ENCODE data around the gene TENM3. TPM values are rescaled to one million over a fixed set of nuclear protein-coding genes. Genes with fewer than 3 reads are reported as not detected.

TENM3 gene
- total RNA-seq, 2 donors from 2014 or later, result not detected

GRCh38 chr4:182823576-182823975, 580.4 kb downstream of the TENM3 start:
- Mint-ChIP-seq H3K36me3 (ENCODE audit: low read depth) (no peaks in the 10 kb centered on the region), H3K4me1 (peaks cover 9% of the 10 kb centered on the region), H3K4me3 (no peak overlapping the region), H3K27me3 (peaks cover 23% of the 10 kb centered on the region), H3K27ac (no peak overlapping the region)
- no peak for DNase-seq
- no peak for ATAC-seq
- H3K9me3 ChIP-seq (ENCODE audit: control insufficient read depth, low read length, poor library complexity, severe bottlenecking), result no peaks in the 10 kb centered on the region

GRCh38 chr4:182825003-182825402, 581.8 kb downstream of the TENM3 start:
- Mint-ChIP-seq H3K27ac (no peak overlapping the region), H3K4me1 (peaks cover 9% of the 10 kb centered on the region), H3K4me3 (no peak overlapping the region), H3K36me3 (ENCODE audit: low read depth) (no peaks in the 10 kb centered on the region), H3K27me3 (peaks cover 37% of the 10 kb centered on the region)
- ATAC-seq, result no peak
- no peaks in the 10 kb centered on the region for H3K9me3 ChIP-seq (ENCODE audit: control insufficient read depth, low read length, poor library complexity, severe bottlenecking)
- no peak for DNase-seq

DNA sequence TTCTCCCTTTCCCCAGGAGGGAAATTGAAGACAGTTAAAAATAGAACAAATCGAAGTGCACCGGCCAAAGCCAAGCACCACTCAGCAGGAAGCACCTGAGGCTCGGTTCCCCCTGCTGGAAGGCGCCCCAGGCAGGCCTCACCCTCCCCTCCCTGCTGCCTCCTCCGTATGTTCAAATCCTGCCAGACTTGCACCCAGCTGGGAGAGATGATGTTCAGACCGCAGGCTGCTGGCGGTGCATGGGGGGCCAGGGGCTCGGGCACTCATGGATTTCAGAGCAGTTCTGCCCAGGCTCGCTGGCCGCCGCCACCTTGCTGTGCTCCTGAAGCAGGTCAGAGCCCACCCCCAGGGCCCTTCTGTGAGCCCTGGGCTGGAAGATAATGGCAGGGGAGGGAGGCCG, 582.6 kb downstream of the TENM3 start:
- Mint-ChIP-seq H3K27me3 (peaks cover 45% of the 10 kb centered on the region), H3K27ac (no peak overlapping the region), H3K4me1 (peaks cover 9% of the 10 kb centered on the region), H3K36me3 (ENCODE audit: low read depth) (no peaks in the 10 kb centered on the region), H3K4me3 (no peak overlapping the region)
- no peak for ATAC-seq
- H3K9me3 ChIP-seq (ENCODE audit: control insufficient read depth, low read length, poor library complexity, severe bottlenecking), result no peaks in the 10 kb centered on the region
- no peak for DNase-seq

DNA sequence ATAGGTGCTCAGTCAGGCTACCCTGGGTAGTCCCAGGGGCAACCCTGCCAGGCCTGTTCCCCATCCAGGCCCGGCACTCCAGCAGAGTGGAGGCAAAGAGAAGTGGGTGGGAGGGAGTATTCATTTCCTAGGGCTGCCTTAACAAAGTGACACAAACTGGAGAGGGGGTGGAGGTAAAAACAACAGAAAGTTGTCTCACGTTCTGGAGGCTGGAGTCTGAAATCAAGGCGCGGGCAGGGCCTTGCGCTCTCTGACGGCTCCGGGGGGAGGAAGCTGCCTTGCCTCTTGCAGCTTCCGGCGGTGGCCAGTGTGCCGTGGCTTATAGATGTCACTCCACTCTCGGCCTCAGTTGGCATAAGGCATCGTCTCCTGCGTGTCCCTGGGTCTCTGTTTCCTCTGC, 583.2 kb downstream of the TENM3 start:
- Mint-ChIP-seq H3K27ac (no peak overlapping the region), H3K4me3 (no peak overlapping the region), H3K36me3 (ENCODE audit: low read depth) (no peaks in the 10 kb centered on the region), H3K4me1 (peaks cover 9% of the 10 kb centered on the region), H3K27me3 (peaks cover 50% of the 10 kb centered on the region)
- no peak for ATAC-seq
- H3K9me3 ChIP-seq (ENCODE audit: control insufficient read depth, low read length, poor library complexity, severe bottlenecking), result no peaks in the 10 kb centered on the region
- DNase-seq, result no peak

DNA sequence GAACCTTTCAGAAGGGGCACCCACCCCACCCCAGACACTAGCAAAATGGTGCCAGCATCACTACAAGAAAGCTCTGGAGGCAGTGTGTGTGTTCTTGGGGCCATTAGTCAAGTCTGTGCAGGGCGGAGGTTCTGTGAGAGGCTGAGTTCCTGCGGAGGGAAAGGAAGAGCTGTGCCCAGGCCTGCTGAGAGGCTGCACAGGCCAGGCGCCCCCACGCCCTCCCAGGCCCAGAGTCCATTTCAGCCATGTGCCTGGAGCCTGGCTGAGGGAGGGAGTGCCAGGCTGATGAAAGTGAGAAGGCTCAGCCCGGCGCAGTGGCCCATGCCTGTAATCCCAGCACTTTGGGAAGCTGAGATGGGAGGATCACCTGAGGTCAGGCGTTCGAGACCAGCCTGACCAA, 584.0 kb downstream of the TENM3 start:
- ATAC-seq (no peak), DNase-seq (no peak)
- Mint-ChIP-seq H3K4me1 (peaks cover 9% of the 10 kb centered on the region), H3K36me3 (ENCODE audit: low read depth) (no peaks in the 10 kb centered on the region), H3K4me3 (no peak overlapping the region), H3K27me3 (peaks cover 50% of the 10 kb centered on the region), H3K27ac (no peak overlapping the region)
- no peaks in the 10 kb centered on the region for H3K9me3 ChIP-seq (ENCODE audit: control insufficient read depth, low read length, poor library complexity, severe bottlenecking)

GRCh38 chr4:182827954-182828353, 584.8 kb downstream of the TENM3 start:
- peaks cover 5% of the 10 kb centered on the region for H3K4me1 Mint-ChIP-seq
- H3K27ac Mint-ChIP-seq, result no peak overlapping the region
- DNase-seq (no peak), ATAC-seq (no peak)
- no peaks in the 10 kb centered on the region for H3K9me3 ChIP-seq (ENCODE audit: control insufficient read depth, low read length, poor library complexity, severe bottlenecking)
- no peak overlapping the region for H3K4me3 Mint-ChIP-seq
- peaks cover 3% of the 10 kb centered on the region for H3K36me3 Mint-ChIP-seq (ENCODE audit: low read depth)
- H3K27me3 Mint-ChIP-seq, result peaks cover 50% of the 10 kb centered on the region

GRCh38 chr4:182828360-182829025, 585.3 kb downstream of the TENM3 start:
- no peak overlapping the region for H3K27ac Mint-ChIP-seq
- H3K27me3 Mint-ChIP-seq, result peaks cover 50% of the 10 kb centered on the region
- H3K4me1 Mint-ChIP-seq, result peaks cover 5% of the 10 kb centered on the region
- H3K4me3 Mint-ChIP-seq, result no peak overlapping the region
- no peaks in the 10 kb centered on the region for H3K9me3 ChIP-seq (ENCODE audit: control insufficient read depth, low read length, poor library complexity, severe bottlenecking)
- DNase-seq (no peak), ATAC-seq (no peak)
- peaks cover 3% of the 10 kb centered on the region for H3K36me3 Mint-ChIP-seq (ENCODE audit: low read depth)

GRCh38 chr4:182829196-182829595, 586.0 kb downstream of the TENM3 start:
- Mint-ChIP-seq H3K27me3 (peaks cover 50% of the 10 kb centered on the region), H3K36me3 (ENCODE audit: low read depth) (peaks cover 3% of the 10 kb centered on the region), H3K27ac (no peak overlapping the region), H3K4me3 (no peak overlapping the region), H3K4me1 (peaks cover 4% of the 10 kb centered on the region)
- no peak for DNase-seq
- H3K9me3 ChIP-seq (ENCODE audit: control insufficient read depth, low read length, poor library complexity, severe bottlenecking), result no peaks in the 10 kb centered on the region
- ATAC-seq, result no peak

DNA sequence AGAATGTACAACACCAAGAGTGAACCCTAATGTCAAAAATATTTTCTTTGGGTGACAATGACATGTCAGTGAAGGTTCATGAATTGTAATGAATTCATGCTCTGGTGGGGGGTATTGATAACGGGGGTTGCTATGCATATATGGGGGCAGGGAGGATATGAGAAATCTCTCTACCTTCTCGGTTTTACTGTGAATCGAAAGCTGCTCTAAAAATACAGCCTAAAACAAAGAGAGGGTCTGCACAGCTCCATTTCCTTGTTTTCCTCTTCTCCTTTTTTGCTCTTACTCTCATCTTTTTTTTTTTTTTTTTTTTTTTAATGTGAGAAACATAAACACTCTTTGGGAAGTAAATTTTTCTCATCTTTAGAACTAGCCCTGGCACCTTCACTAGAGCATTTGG, 588.2 kb downstream of the TENM3 start:
- no peak overlapping the region for H3K4me3 Mint-ChIP-seq
- no peak for DNase-seq
- H3K4me1 Mint-ChIP-seq, result no peaks in the 10 kb centered on the region
- H3K36me3 Mint-ChIP-seq (ENCODE audit: low read depth), result peaks cover 8% of the 10 kb centered on the region
- no peak for ATAC-seq
- H3K27me3 Mint-ChIP-seq, result peaks cover 57% of the 10 kb centered on the region
- no peak overlapping the region for H3K27ac Mint-ChIP-seq
- no peaks in the 10 kb centered on the region for H3K9me3 ChIP-seq (ENCODE audit: control insufficient read depth, low read length, poor library complexity, severe bottlenecking)

- H3K4me1 Mint-ChIP-seq, result peaks cover 2% of the 10 kb centered on the region
- no peak overlapping the region for H3K4me3 Mint-ChIP-seq
- no peaks in the 10 kb centered on the region for H3K9me3 ChIP-seq (ENCODE audit: control insufficient read depth, low read length, poor library complexity, severe bottlenecking)
- no peak overlapping the region for H3K27ac Mint-ChIP-seq
- peaks cover 11% of the 10 kb centered on the region for H3K36me3 Mint-ChIP-seq (ENCODE audit: low read depth)
- H3K27me3 Mint-ChIP-seq, result peaks cover 59% of the 10 kb centered on the region
- DNase-seq (no peak), ATAC-seq (no peak)
These were observed 589.3 kb downstream of the TENM3 start for GRCh38 chr4:182832352-182833120.

- H3K9me3 ChIP-seq (ENCODE audit: control insufficient read depth, low read length, poor library complexity, severe bottlenecking), result no peaks in the 10 kb centered on the region
- peaks cover 2% of the 10 kb centered on the region for H3K4me1 Mint-ChIP-seq
- ATAC-seq (no peak), DNase-seq (no peak)
- no peak overlapping the region for H3K27ac Mint-ChIP-seq
- H3K27me3 Mint-ChIP-seq, result peaks cover 62% of the 10 kb centered on the region
- H3K36me3 Mint-ChIP-seq (ENCODE audit: low read depth), result peaks cover 11% of the 10 kb centered on the region
- no peak overlapping the region for H3K4me3 Mint-ChIP-seq
These were observed 592.0 kb downstream of the TENM3 start for GRCh38 chr4:182835006-182835740.

DNA sequence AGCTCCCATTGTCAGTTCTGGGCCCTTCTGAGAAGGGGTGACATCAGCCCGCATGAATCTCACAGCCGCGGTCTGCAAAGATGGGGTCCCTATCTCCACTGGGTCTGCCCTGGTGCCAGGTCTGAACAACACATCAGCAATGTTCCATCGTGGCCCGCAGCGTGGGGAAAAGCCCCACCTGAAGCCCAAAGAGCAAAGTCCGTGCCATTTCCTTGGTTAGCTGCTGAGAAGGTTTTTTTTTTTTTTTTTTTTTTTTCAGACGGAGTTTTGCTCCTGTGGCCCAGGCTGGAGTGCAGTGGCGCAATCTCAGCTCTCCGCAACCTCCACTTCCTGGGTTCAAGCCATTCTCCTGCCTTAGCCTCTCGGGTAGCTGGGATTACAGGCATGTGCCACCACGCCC, 594.6 kb downstream of the TENM3 start:
- H3K4me1 Mint-ChIP-seq, result peaks cover 2% of the 10 kb centered on the region
- H3K36me3 Mint-ChIP-seq (ENCODE audit: low read depth), result peaks cover 8% of the 10 kb centered on the region
- DNase-seq, result no peak
- H3K4me3 Mint-ChIP-seq, result no peak overlapping the region
- no peak overlapping the region for H3K27ac Mint-ChIP-seq
- no peak for ATAC-seq
- peaks cover 70% of the 10 kb centered on the region for H3K27me3 Mint-ChIP-seq
- H3K9me3 ChIP-seq (ENCODE audit: control insufficient read depth, low read length, poor library complexity, severe bottlenecking), result no peaks in the 10 kb centered on the region

GRCh38 chr4:182838535-182838934, 595.3 kb downstream of the TENM3 start:
- no peak overlapping the region for H3K27ac Mint-ChIP-seq
- no peak for DNase-seq
- H3K36me3 Mint-ChIP-seq (ENCODE audit: low read depth), result peaks cover 8% of the 10 kb centered on the region
- H3K27me3 Mint-ChIP-seq, result peaks cover 77% of the 10 kb centered on the region
- no peak overlapping the region for H3K4me3 Mint-ChIP-seq
- H3K4me1 Mint-ChIP-seq, result peaks cover 4% of the 10 kb centered on the region
- no peaks in the 10 kb centered on the region for H3K9me3 ChIP-seq (ENCODE audit: control insufficient read depth, low read length, poor library complexity, severe bottlenecking)
- ATAC-seq, result no peak

Data from T-helper 17 cell (primary cell).